NOMO-1 treated with DMSO at 0.1 percent for 48 hours (cell line): ENCODE results near the gene CTNNA2.
A peak's percentile ranks its signal among the peaks of the same experiment; 100 is the strongest.

Experiments used
- DNase-seq: peaks from one replicate; lab custom pipeline; 2025; ENCODE audit not compliant: unreplicated experiment; lab: John Stamatoyannopoulos, UW

Gene CTNNA2

GRCh38 chr2:80354858-80355257 is 842.0 kb downstream of the CTNNA2 start:
- DNase-seq, result no peak

DNA sequence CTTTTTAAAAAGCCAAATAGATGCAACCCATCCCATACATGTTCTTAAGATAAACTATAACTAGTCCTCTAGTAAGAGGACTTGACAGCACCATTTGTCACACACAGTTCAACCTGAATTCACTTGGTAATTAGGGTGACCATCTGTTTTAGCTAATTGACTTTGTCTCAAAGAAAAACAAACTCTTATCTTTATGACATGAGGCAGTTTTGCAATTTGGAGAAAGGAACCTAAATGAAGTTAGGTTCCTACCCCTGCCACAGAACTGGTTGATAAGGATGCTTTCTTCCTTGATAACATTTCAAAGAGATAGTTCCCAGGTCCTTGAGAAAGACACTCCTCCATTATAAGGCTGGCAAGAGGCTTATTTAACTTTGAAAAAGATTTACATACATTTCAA is 849.1 kb downstream of the CTNNA2 start:
- no peak for DNase-seq

GRCh38 chr2:80363330-80363729 is 850.5 kb downstream of the CTNNA2 start:
- no peak for DNase-seq

- no peak for DNase-seq
Observed at GRCh38 chr2:80363791-80364349, 851.0 kb downstream of the CTNNA2 start.

DNA sequence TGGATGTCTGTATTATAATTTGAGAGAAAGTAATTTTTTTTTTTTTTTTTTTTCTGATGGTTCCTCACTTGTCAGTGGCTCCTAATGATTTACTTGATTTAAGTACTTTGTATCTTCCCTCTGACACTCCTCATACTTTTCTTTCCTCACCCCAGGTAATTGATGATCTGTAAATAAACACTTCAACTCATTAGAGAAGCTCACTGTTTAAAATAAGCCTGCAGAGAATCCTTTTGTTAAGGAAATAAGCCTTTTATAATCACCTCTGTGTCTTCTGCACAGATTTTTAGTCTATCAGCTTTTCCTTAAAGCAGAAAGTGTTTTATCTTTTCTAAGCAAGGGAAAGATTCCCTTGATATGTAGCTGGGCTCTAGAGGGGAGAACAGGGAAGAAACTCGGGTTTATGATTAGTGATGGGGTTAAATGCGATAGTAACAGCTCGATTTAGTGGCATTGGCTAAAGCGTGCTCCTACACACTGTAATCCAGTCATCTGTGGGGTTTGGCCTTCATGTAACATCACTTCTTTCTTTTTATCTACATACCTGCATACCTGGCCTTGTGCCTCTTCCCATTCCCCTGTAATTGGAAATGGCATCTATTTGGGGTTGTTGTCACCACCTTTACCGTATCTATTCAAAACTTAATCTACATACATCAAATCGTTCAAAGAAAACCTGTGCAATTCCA is 851.8 kb downstream of the CTNNA2 start:
- DNase-seq, result no peak

DNA sequence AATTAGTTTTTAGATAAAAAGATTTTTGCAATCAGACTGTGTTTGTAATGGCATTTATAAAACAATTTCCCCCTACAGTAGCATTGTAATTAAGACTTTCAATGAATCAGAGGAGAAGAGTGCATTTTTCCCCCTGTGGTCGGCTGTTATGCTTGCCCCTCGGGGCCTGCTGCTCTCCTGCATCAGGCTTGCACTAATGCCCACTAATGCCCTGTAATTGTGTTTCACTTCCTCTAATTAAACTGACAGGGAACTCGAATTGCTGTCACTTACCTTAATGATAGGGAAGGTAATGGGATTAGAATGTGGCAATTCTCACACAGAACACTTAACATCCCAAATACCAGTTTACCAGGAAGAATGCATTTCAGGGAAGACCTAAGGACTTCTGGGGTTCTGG is 852.9 kb downstream of the CTNNA2 start:
- peak; percentile 87 for DNase-seq

DNA sequence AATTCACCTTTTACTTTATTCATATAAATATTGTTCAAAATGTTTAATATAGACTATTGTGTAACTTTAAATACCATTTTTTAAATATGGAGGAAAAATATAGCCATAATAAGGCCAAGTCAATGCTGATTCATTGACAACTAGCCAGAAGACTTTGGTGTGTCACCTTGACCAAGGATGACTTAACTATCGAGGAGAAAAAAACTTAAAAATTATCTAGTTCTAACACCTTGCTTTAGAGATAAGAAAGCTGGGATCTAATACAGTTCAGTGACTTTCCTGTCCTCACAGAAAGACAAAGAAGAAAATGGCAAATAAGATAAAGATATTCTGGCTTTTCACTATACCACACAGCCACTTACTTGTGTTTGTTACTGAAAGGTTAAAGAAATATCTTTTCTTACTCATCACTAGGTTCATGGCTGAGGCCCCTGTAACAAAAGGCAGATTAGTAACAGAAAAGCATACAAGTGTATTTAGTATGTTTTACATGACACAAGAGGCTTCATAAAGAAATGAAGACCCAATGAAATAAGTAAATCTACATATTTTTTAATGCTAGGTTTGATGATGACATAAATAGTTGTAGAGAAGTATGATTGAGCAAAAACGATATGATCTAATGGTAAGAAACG is 857.6 kb downstream of the CTNNA2 start:
- no peak for DNase-seq

GRCh38 chr2:80374105-80374504 is 861.3 kb downstream of the CTNNA2 start:
- DNase-seq, result no peak

GRCh38 chr2:80377071-80377470 is 864.2 kb downstream of the CTNNA2 start:
- DNase-seq, result no peak

DNA sequence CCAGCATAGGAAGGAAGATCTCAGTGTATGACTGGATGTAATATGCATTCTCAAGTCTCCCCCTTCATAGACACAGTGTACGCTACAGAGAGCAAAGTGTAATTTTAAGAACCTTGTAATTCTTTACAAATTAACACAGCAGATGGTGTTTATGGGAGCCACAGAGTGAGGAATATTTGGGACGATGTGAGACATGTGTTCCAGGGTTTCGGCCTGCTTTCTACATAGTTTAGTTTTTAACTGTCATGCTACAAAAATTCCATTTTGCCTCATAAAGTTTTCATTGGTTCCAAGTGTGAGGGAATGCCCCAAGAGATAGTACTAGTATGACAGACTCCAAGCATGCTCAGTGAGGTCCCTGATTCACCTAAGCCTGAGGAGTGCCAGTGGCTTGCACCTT is 867.9 kb downstream of the CTNNA2 start:
- DNase-seq, result no peak

GRCh38 chr2:80381666-80382065 is 868.8 kb downstream of the CTNNA2 start:
- DNase-seq, result no peak

GRCh38 chr2:80392441-80392840 is 879.6 kb downstream of the CTNNA2 start:
- no peak for DNase-seq

DNA sequence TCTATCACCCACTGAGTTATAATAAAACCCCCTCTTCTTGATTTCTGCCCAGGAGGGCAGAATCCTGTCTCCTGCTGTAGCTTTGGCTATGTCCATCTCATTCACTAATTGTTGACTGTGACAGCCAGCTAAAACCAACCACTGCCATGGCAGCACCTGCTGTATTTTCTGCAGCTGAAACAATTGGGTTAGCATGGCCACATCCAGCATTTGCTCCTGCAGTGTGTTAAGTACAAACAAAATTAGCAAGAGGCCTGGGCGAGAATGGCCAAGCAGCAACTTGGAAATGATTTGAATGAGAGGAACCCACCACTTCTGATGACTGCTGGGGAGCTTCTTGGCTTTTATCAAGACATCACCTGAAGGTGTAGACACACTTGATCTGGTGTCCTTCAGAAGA is 881.1 kb downstream of the CTNNA2 start:
- DNase-seq, result no peak

DNA sequence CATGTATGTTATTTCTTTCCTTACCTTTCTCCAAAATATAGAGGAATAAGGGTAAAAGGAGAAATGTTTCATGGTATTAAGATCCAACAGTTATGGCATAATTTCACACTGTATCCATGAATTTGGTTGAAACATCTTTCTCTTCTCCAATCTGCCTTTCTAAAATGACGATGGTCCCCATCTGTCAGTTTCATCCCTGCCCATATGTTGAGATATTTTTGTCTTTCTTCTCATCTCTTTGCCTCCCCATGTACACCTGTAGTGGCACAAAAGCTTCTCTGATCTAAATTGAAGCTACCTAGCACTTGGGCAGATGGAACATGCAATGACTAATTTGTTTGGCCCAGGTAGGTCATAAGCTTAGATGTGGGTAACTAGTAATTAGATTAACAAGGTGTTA is 882.4 kb downstream of the CTNNA2 start:
- no peak for DNase-seq

- no peak for DNase-seq
Observed at GRCh38 chr2:80396276-80396675, 883.4 kb downstream of the CTNNA2 start.

DNA sequence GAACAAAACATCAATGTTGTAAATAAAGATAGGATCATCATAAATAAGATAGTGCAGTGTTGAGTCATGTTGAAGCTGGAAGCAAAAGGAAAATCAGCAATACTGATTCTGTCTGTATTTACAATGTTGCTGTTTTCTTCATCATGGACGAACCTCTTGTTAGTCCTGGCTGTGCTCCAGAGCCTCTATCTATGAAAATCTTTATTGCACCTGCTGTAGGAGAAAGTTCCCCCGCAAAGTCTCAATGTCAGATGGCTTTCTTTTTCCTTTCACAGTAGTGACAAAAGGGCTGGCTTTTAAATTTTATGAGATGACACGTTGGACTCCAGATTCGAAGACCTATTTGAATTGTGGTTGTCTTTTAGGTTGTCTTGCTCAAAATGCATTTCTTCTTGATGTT is 890.2 kb downstream of the CTNNA2 start:
- DNase-seq, result no peak

DNA sequence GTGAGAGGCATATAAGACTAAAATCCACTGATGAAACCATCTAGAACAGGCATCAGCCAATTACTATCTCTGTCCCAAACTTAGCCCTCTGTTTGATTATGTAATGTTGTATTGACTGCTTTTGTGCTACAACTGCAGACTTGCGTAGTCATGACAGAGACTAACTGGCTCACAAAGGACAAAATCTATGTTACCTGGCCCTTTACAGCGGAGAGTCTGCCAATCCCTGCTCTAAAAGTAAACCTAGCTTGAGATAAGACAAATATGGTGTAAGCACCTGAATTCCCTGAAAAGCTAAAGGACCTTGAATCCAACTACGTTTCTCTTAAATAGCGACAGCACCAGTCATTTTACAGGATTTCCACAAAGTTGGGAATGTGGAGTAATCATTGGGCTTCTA is 894.5 kb downstream of the CTNNA2 start:
- no peak for DNase-seq

- no peak for DNase-seq
Observed at GRCh38 chr2:80410346-80410745, 897.5 kb downstream of the CTNNA2 start.

- DNase-seq, result no peak
Observed at GRCh38 chr2:80413136-80413535, 900.3 kb downstream of the CTNNA2 start.

DNA sequence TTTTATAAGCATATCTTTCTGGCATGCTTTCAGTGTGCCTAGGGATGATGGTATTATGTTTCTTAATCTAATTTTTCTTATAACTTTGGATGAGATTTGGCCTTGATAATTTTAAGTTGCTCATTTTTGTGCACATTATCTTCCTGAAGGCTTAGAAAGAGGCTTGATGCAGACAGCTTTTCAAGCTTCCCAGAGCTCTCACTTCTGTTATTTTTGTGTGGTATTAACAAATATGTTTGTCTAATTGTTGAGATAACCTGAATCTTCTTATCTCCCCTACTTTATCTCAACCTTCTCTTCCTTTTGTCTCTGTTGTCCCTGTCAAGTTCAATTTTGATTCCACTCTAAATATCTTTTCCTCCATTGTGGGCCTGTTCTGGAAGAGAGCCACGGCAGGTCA is 904.9 kb downstream of the CTNNA2 start:
- DNase-seq, result no peak

- no peak for DNase-seq
Observed at GRCh38 chr2:80420530-80421208, 907.8 kb downstream of the CTNNA2 start.

DNA sequence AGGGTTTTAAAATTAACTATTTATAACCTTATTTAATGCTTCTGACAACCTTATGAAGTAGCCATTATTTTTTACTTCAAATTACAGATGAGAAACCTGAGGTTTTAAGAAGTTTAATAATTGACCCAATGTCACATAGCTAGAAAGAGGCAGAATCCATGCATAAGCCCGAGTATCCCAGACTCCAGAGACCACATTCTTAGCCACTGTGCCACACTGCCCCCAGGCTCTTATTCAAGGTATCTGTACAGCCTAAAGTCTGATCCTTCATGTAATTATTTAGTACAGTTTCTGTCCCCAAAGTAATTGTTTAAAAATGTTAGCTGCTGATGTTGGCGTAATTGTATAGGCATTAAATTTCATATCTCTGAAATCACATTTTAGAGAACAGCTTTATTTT is 916.4 kb downstream of the CTNNA2 start:
- DNase-seq, result no peak
